ENCODE measurements around the gene P2RX2.
A peak's percentile ranks its signal among the peaks of the same experiment; 100 is the strongest.

P2RX2 gene

DNA sequence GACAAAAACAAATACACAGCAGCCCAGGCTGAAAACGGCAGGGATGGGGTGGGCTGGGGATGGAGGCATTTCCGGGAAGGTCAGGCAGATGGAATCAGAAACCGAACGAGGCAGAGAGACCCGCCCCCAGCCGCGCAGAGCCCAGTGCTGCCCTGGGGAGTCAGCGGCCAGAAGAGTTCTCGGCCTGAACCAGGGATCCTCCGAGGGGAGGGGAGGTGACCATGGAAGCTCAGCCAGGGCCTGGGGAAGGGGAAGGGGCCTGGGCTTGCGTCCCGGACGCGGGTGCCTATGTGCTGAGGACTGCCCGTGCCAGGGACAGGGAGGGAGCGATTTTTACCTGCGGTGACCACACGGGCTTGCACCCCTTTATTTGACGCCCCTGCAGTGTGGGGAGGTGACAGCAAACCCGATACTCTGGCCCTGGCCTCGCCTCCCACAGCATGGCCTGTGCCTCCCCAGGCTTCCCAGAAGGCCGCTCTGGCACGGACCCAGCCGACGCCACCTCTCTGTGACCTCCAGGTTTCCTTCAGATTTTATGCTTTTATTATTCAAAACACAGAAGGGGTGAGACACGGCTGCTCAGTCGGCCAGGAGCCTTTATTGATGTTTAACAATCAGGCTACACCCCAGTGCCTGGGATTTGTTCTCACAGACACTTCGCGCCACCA lies 15.9 kb upstream of the P2RX2 start:
- no peak for DNase-seq (ENCODE audit: low read depth in 2 of 3, low spot score in 2 of 3)

DNA sequence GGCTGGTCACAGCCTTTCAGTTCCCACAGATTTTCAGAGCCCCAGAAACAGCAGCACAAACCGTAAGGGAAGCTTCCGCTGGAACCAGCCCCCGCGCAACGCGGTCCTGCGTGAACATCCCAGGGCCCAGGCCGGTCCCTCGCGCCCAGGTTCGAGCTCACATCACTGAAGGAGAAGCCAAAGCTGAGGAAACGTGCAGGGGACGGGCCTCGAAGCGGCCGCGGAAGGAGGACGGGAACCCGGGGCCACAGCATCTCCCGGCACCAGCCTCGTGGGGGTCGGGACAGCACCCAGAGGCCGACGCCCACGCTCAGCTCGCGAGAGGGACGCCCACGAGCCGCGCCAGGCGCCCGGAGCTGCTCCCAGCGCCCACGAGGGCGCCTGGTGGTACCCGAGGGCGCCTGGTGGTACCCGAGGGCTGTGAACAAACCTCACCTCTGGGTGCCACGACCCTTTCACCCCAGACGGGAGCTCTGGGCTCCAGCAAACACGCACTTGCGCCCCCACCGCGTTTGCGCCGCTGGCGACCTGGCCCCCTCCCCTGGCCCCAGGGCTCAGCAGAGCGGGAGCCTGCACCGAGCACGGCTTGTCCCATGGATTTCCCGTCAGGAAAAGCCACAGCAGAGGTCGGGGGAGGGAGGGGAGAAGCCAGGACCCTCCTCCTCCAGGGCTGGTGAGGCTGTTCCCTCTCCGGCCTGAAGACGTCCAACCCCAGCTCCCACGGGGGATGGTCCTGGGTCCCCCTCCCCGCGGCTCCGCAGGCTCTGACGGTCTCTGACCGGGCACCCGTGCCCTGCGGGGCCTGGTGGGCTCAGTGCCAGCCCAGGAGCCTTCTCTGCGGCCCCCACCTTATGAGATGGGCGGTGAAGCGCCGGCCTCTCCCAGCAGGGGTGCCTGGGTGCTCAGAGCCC lies 15.1 kb upstream of the P2RX2 start:
- no peak for DNase-seq (ENCODE audit: low read depth in 2 of 3, low spot score in 2 of 3)

DNA sequence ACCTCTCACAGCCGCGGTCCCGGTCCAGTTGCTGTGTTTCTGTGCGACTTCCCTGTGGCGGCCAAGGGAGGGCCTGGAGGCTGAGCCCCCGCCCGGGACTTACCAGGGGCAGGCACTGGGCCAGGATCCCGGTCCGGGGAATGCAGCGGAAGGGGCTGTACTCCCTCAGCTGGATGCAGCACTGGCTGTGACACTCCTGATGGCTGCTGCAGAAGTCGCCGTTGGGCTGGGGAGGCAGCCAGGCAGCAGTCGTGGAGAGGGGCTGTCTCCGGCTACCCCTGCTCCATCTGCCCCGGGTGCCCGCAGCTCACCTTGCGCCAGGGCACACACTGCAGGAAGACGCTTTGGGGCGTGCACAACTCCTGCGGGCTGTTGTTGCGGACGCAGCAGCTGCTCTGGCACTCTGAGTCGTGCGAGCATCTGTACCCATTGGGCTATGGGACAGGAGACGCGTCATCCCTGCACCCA lies 14.4 kb upstream of the P2RX2 start:
- DNase-seq (ENCODE audit: low read depth in 2 of 3, low spot score in 2 of 3): no peak

DNA sequence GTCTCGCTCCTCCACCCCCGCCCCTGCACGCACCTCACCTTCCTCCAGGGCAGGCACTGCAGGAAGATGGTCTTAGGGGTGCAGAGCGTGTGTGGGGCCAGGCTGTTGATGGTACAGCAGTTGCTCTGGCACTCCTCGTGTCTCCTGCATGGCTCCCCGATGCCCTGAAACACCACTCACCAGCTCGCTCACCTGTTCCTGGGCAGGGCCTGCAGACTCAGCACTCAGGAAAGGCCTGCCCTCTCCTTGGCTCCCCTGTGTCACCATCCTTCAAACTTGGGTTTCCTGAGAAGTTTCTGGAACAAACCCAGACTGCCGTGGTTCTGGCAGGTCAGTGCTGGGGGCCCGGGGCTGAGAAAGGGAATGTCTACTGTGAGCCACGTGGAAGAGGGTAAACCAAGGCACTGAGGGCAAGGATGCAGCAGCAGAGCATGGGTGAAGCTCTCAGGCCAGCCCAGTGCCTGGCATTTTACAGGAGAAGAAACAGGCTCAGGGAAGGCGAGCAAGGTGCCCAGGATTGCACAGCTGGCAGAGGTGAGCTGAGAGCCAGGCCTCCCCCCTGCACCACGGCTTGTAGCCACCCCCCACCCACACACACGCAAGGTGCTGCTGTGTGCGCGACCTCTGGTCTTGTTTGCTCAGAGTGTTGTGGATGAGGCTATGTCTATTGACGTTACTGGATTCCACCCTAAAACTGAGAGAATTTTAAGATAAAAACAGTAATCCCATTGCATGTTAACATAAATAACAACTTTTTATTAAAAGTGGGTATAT lies 13.7 kb upstream of the P2RX2 start:
- no peak for DNase-seq (ENCODE audit: low read depth in 2 of 3, low spot score in 2 of 3)

DNA sequence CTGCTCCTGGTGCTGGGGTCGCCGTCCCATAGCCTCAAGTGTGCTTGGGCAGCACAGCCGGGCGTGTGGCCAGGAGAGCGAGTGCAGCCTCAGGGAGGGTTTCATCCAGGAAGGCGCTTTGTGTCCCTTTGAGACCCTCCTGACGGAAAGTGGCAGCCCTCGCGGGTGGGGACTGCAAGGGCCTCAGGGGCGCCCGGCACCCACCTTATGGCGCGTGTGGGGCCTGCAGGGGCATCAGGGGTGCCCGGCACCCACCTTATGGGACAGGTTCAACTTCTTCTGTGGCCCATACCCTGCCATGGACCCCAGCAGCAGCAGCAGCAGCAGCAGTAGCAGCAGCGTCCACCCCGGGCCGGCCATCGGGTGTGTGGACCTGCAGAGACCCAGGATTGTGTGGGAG lies 12.7 kb upstream of the P2RX2 start:
- DNase-seq (ENCODE audit: low read depth in 2 of 3, low spot score in 2 of 3): no peak

DNA sequence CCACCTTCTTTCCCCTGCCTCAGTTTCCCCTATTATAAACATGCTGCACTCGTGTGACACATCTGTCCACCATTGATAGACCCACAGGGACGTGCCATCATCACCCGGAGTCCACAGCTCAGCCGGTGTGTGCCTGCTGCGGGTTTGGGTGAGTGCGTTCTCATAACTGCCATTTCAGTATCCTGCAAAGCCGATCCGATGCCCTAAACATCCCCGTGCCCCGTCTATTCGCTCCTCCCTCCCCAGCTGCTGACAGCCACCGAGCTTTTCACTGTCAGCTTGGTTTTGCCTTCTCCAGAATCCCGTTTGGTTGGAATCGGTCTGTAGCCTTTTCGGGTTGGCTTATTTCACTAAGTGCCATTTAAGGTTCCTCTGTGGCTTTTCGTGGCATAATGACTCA lies 12.1 kb upstream of the P2RX2 start:
- DNase-seq (ENCODE audit: low read depth in 2 of 3, low spot score in 2 of 3): no peak

DNA sequence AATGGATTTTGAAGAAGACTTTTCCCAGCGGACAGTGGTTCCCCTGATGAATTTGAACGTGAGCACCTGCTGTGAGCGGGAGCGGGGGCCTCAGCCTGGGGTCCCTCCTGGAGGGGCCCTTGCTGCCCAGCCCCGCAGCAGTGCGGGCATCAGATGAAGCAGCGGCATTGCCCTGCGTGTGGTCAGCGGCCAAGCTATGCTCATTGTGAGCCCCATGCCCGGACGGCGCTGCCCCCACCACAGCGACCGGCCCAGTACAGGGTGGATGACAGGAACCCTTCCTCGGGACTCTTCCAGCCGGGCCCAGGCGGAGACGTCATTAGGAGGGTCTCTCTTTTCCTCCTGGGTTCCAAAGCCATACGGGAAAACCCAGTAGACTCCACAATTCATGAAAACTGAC lies 11.6 kb upstream of the P2RX2 start:
- no peak for DNase-seq (ENCODE audit: low read depth in 2 of 3, low spot score in 2 of 3)

DNA sequence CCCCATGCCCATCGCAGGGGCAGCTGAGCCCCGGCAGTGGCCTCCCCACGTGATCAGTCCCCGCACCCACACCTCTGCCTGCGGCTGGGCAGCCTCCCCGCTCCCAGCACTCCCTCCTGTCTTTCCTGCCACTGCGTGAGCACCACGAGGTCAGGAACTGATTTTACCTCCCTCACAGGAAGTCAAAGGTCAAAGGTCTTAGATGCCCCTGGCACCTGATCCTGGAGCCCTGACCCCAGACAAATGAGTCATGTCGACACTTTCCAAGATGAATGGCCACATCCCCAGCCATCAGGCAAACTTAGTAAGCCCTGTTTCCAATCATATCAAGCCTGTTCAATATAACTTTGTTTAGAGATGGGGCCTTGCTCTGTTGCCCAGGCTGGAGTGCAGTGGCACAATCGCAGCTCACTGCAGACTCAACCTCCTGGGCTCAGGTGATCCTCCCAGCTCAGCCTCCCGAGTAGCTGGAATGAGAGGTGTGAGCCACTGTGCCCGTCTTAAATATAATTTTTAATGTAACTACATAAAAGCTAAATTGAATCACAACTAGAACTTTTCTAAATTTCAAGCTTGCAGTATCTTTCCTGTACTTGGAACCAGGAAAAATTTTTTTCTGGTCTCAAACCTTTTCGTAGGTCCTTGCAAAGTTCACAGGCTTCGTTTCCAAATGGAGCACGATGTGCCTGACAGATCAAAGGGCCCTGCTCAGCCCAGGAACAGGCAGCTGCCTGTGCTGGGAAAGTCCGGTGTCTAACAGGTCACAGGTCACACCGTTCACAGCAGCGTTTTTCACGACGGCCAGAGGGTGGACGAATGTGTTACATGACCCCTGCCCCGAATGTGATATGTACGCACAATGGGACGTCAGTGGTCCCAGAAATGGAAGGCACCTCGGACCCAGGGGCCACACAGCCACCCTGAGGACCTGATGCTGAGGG lies 10.1 kb upstream of the P2RX2 start:
- DNase-seq (ENCODE audit: low read depth in 2 of 3, low spot score in 2 of 3): no peak

DNA sequence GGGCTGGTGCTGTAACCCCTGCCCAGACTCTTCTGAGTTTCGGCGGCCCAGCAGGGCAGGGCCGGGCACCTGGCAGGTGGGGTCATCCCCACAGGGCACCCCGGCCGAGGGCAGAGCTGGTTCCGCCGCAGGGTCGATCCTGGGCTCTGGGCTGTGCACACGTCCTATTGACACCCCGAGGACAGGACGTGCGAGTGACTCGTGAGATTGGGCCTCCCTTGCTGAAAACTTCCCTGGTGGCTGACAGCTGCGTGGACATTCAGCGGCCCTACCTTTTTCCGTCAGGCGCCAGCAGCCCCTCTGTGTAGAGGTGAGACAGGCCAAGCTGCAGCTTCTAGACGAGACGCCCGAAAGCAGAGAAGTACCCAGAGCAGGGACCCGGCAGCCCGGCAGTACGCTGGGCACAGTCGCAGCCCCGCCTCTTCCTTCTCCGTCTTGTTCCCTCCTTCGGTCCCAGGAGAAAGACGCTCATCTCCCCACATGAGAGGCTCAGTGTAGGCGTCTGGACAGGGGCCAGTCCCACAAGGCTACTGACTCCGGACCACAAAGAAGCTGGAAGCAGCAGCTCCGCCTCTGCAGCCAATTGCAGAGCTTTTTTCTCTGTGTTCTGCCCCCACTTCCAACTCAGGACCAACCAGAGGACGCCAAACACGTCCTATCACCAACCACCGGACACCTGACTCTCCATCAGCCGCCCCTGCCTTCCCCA lies 8.4 kb upstream of the P2RX2 start, which contains the start of gene LRCOL1:
TSS of gene LRCOL1 (minus strand) at position 532 of the 709 bp plus-strand sequence. CDS start 4,331 bp downstream, outside the sequence.
- DNase-seq (ENCODE audit: low read depth in 2 of 3, low spot score in 2 of 3): no peak

DNA sequence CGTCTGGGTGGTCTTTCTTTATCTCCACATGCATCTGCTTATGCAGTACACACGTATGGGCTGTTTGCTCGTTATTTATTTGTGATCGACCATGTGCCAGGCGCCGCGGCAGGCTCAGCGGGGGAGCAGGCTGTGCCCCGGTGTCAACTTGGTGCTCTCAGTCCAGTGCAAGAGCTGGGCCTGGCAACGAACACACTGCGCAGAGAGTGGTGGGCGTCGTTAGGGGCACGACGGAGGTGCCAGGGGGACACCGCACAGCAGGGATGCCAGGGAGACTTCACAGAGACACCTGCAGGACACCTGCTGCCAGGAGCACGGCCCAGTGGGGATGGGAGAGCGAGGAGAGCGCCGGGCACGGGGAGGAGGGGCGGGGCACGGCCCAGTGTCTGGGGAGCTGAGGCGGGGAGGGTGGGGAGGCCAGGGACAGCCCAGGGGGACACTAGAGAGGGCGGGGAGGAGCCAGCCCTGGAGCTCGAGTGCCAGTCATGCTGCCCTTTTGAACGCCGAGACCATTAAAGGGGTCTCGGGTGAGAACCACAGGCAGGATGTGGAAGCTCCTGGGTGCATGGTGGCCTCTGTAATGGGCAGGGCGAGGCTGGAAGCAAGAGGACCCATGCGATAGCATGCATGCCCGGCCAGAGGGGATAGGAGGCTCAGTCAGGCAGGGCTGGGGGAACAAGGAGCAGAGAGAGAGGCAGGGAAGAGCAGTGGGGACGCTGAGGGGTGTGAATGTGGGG lies 7.5 kb upstream of the P2RX2 start:
- DNase-seq (ENCODE audit: low read depth in 2 of 3, low spot score in 2 of 3): no peak

DNA sequence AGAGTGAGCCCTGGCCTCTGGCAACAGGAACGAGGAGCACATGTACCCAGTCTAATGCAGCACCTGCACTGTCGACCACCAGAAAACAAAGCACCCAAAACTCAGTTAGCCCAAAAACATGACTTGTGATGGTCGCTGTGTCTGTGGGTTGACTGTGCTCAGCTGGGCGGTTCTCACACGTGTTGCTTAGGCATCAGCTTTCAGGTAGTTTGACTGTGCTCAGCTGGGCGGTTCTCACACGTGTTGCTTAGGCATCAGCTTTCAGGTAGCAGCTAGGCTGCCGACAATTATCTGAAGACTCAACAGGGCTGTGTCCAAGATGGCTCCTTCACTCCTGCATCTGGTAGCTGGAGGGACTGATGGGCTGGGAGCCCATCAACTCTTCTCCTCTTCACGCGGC lies 7.0 kb upstream of the P2RX2 start:
- no peak for DNase-seq (ENCODE audit: low read depth in 2 of 3, low spot score in 2 of 3)

DNA sequence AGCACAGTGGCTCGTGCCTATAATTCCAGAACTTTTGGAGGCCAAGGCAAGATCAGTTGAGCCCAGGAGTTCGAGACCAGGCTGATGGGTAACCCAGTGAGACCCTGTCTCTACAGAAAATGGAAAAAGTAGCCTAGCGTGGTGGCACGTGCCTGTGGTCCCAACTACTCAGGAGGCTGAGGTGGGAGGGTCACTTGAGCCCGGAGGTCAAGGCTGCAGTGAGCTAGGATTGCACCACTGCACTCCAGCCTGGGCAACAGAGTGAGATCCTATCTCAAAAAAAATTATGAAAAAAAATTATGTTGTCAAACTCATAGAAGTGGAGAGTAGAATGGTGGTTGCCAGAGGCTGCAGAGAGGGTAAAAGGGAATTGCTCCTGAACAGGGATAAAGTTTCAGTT lies 4.5 kb upstream of the P2RX2 start:
- DNase-seq (ENCODE audit: low read depth in 2 of 3, low spot score in 2 of 3): no peak

DNA sequence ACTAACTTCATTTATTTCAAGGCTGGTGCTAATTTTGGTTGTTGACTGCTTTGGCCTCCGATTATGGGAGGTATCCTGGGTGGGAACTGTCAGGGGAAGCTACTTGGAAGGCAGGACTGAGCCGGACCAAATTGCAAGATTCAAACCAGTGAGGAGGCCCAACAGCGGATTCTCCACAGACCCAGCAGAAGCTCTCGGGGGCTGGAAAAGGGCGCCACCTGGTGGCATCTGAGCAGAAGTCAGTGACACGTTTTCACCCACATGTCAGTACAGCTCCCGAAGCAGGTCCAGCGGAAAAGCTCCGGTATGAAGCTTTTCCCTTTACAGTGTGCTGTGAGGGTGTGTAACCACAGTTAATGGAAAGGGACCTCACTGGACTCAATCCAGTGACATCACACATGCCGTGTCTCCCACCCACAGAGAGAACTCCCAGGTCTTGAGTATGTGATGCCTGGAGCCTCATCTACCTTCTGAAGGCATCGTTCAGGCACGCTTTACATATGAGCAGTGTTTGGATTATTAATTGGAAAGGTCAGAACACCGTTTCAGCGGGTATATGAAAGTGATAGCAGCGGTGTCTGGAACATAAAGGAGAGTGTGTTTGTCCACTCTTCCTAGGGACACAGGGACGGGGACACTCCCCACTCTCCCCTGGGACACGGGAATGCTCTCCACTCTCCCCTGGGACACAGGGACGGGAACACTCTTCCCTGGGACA lies 3.6 kb upstream of the P2RX2 start:
- peak; percentile 43 to 69 (median 67) for DNase-seq (ENCODE audit: low read depth in 2 of 3, low spot score in 2 of 3)

DNA sequence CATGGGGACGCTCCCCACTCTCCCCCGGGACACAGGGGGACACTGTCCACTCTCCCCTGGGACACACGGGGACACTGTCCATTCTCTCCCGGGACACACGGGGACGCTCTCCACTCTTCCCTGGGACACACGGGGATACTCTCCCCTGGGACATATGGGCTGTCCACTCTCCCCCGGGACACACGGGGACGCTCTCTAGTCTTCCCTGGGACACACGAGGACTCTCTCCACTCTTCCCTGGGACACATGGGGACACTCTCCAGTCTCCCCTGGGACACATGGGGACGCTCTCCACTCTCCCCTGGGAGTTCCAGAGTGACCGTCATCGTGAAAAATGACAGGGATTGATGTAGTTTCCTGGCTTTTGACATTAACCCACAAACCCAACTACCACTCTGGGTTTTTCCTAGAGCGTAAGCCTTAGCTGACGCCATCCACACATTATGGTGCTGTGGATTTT lies 3.0 kb upstream of the P2RX2 start:
- DNase-seq (ENCODE audit: low read depth in 2 of 3, low spot score in 2 of 3): no peak

DNA sequence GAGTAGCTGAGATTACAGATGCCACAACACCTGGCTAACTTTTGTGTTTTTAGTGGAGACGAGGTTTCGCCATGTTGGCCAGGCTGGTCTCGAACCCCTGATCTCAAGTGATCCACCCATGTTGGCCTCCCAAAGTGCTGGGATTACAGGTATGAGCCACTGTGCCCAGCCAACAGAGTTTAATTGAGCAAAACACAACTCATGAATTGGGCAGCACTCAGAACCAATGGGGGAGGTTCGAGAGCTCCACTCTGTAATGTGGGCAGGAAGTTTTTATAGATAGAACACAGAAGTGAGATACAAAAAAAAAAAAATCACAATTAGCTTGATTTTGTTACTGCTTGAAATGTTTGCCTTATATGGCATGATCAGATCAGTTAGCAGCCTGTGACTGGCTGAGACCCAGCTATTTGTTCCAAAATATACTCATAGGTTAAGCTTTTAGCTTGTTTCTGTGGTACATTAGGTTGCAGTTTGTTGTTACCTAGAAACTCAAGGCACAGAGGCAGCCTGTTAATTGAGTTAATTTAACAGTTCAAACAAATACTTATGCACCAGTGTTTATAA lies 1.4 kb upstream of the P2RX2 start:
- DNase-seq (ENCODE audit: low read depth in 2 of 3, low spot score in 2 of 3): no peak

DNA sequence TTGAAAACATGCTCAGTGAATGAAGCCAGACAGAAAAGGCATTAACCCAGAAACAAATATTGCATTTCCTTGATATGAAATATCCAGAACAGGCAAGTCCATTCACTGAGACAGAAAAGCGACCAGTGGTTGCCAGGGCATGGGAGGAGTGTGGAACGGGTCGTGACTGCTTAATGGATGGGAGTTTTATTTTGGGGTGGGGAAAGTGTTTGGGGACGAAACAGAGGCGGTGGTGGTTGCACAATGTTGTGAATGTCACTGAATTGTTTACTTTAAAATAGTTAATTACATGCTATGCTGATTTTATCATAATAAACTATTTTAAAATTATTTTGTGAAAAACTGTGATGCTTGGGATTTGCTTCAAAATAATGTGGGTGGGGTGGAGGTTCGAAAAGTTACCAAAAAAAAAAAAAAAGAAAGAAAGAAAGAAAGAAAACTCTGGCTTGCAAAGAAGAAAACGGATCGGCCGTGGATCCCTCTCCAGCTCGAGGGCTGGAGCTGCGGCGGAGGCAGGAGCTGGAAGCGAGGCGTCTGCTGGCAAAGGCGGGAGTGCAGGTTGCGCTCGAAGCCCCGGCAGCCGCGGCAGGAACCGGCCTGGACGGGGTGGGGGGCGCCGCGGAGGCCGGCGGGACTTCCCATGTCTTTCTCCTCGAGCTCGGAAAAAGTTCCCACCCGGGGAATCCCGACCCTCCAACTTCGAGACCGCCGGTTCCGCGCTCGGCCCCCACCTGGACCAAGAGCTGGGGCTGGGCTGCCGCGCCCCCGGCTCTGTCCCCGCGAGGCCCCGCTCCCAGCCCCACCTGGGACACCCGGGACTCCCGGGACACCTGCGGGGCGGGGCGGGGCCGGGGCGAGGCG lies 524 bp upstream of the P2RX2 start:
- DNase-seq (ENCODE audit: low read depth in 2 of 3, low spot score in 2 of 3): no peak

DNA sequence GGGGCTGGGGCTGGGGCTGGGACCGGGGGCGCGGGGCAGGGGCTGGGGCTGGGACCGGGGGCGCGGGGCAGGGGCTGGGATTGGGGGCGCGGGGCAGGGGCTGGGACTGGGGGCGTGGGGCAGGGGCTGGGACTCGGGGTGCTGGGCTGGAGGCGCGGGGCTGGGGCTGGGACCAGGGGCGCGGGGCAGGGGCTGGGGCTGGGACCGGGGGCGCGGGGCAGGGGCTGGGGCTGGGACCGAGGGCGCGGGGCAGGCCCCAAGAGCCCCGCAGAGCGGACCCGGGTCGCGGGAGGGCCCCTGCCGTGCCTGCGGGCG lies 452 bp downstream of the P2RX2 start:
- no peak for DNase-seq (ENCODE audit: low read depth in 2 of 3, low spot score in 2 of 3)
